ENCODE data around the gene IRF3. TPM values are rescaled to one million over a fixed set of nuclear protein-coding genes. Genes with fewer than 3 reads are reported as not detected.

IRF3 gene
- total RNA-seq, 1 donor from 2014 or later: 110 TPM

DNA sequence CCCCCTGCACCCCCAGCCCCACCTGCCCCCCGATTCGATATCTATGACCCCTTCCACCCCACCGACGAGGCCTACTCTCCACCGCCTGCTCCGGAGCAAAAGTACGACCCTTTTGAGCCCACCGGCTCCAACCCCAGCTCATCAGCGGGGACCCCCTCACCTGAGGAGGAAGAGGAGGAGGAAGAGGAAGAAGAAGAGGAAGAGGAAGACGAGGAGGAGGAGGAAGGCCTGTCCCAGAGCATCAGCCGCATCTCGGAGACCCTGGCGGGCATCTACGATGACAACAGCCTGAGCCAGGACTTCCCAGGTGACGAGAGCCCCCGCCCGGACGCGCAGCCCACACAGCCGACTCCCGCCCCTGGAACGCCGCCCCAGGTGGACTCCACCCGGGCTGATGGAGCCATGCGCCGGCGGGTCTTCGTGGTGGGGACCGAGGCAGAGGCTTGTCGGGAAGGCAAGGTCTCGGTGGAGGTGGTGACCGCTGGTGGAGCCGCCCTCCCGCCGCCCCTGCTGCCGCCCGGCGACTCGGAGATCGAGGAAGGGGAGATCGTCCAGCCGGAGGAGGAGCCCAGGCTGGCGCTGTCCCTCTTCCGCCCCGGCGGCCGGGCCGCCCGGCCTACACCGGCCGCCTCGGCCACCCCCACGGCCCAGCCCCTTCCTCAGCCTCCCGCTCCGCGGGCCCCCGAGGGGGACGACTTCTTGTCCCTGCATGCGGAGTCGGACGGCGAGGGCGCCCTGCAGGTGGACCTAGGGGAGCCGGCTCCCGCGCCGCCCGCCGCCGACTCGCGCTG, 14.4 kb downstream of the IRF3 start:
- H3K4me1 Mint-ChIP-seq (ENCODE audit: low read depth): no peaks in the 10 kb centered on the region
- no peaks in the 10 kb centered on the region for H3K9me3 Mint-ChIP-seq (ENCODE audit: low read depth)
- H3K27me3 Mint-ChIP-seq: no peaks in the 10 kb centered on the region
- no peak overlapping the region for H3K27ac Mint-ChIP-seq
- H3K4me3 Mint-ChIP-seq (ENCODE audit: low read depth): no peak overlapping the region
- H3K36me3 Mint-ChIP-seq (ENCODE audit: insufficient read depth): peaks cover 12% of the 10 kb centered on the region
- TF ChIP-seq, protein P1, sequence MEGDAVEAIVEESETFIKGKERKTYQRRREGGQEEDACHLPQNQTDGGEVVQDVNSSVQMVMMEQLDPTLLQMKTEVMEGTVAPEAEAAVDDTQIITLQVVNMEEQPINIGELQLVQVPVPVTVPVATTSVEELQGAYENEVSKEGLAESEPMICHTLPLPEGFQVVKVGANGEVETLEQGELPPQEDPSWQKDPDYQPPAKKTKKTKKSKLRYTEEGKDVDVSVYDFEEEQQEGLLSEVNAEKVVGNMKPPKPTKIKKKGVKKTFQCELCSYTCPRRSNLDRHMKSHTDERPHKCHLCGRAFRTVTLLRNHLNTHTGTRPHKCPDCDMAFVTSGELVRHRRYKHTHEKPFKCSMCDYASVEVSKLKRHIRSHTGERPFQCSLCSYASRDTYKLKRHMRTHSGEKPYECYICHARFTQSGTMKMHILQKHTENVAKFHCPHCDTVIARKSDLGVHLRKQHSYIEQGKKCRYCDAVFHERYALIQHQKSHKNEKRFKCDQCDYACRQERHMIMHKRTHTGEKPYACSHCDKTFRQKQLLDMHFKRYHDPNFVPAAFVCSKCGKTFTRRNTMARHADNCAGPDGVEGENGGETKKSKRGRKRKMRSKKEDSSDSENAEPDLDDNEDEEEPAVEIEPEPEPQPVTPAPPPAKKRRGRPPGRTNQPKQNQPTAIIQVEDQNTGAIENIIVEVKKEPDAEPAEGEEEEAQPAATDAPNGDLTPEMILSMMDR (IDR thresholded peaks at IDR 0.05; ENCODE audit: unreplicated experiment): no peak
- DNase-seq (ENCODE audit: low spot score, unreplicated experiment): no peak

DNA sequence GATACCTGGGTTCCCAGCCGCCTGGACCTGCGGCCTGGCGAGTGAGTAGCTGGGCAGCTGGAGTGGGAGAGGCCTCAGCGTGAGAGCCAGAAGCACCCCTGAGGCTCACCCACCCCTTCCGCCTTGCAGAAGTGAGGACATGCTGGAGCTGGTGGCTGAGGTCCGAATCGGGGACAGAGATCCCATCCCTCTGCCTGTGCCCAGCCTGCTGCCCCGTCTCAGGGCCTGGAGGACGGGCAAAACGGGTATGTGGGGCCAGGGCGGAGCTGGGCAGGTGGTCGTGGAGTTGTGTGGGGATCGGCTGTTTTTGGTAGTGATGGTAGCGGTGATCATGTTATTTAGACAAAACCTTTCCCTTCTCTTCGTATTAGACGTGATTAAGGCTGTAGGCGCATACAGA, 19.1 kb downstream of the IRF3 start:
- H3K4me1 Mint-ChIP-seq (ENCODE audit: low read depth): peaks cover 18% of the 10 kb centered on the region
- no peaks in the 10 kb centered on the region for H3K27me3 Mint-ChIP-seq
- peak overlapping the region; percentile 74 for H3K27ac Mint-ChIP-seq
- H3K36me3 Mint-ChIP-seq (ENCODE audit: insufficient read depth): peaks cover 6% of the 10 kb centered on the region
- H3K4me3 Mint-ChIP-seq (ENCODE audit: low read depth): no peak overlapping the region
- TF ChIP-seq, protein P1 (IDR thresholded peaks at IDR 0.05; ENCODE audit: unreplicated experiment): no peak
- no peak for DNase-seq (ENCODE audit: low spot score, unreplicated experiment)
- no peaks in the 10 kb centered on the region for H3K9me3 Mint-ChIP-seq (ENCODE audit: low read depth)

DNA sequence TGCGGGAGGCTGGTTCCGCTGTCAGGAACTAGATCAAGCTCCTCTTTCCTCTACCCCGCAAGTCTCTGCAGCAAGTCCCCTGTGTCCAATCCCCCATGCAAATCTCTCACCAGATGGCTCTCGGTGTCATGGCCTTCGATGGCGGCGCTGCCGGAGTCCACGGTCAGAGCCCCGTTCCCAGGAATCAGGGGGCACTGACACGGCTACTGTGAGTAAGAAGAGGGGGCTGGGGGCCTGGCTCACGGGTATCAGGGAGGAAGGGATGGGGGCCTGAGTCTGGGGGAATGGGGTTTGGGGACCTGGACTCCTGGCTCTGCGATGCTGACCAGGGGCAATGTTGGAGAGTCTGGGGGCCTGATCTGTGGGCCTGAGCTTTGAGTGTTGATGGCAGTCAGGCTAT, 19.7 kb downstream of the IRF3 start:
- DNase-seq (ENCODE audit: low spot score, unreplicated experiment): no peak
- Mint-ChIP-seq H3K36me3 (ENCODE audit: insufficient read depth) (peaks cover 6% of the 10 kb centered on the region), H3K4me3 (ENCODE audit: low read depth) (no peak overlapping the region), H3K4me1 (ENCODE audit: low read depth) (peaks cover 20% of the 10 kb centered on the region), H3K9me3 (ENCODE audit: low read depth) (no peaks in the 10 kb centered on the region), H3K27ac (no peak overlapping the region), H3K27me3 (no peaks in the 10 kb centered on the region)
- TF ChIP-seq, protein P1 (IDR thresholded peaks at IDR 0.05; ENCODE audit: unreplicated experiment): no peak

DNA sequence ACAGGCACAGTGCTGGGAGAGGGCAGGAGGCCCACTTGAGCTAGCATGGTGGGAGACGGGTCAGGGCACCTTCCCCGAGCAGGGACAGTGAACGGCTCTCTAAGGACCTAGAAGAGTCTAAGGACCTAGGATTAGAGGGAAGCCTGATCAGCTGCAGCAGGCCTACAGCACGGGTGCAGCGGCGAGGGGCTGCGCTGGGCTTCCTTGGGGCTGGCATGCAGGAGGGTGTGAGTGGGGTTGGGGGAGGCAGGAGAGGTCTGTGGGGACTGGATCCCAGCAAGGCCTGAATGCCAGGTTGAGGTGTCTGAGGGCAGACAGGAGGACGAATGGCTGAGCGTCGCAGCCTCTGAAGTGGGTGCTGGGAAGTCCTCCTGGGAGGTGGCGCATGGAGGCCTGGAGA, 20.1 kb downstream of the IRF3 start:
- Mint-ChIP-seq H3K27ac (peak overlapping the region; percentile 16), H3K4me3 (ENCODE audit: low read depth) (no peak overlapping the region), H3K27me3 (no peaks in the 10 kb centered on the region), H3K36me3 (ENCODE audit: insufficient read depth) (peaks cover 5% of the 10 kb centered on the region), H3K4me1 (ENCODE audit: low read depth) (peaks cover 24% of the 10 kb centered on the region), H3K9me3 (ENCODE audit: low read depth) (no peaks in the 10 kb centered on the region)
- TF ChIP-seq, protein P1 (IDR thresholded peaks at IDR 0.05; ENCODE audit: unreplicated experiment): no peak
- DNase-seq (ENCODE audit: low spot score, unreplicated experiment): no peak

DNA sequence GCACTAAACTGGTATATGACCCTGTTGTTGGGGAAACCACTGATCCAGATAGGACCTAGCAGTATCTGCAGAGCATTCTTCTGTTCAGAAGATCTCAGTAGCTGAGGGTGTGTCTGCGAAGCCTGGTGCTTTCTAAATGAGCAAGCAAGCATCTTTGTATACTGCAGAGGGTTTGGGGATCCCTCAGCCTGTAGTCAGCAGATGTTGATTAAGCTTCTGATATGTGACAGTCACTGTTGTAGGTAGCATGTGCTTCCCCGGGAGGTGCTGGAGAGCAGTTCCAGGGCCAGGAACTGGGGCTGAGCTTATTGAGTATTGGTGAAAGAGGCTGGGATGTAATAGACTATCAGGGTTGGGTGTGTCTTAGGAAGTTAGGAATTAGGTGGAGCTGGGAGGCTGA, 22.2 kb downstream of the IRF3 start:
- TF ChIP-seq, protein P1 (IDR thresholded peaks at IDR 0.05; ENCODE audit: unreplicated experiment): no peak
- Mint-ChIP-seq H3K27ac (peak overlapping the region; percentile 40), H3K9me3 (ENCODE audit: low read depth) (no peaks in the 10 kb centered on the region), H3K4me1 (ENCODE audit: low read depth) (peaks cover 34% of the 10 kb centered on the region), H3K27me3 (peaks cover 12% of the 10 kb centered on the region), H3K36me3 (ENCODE audit: insufficient read depth) (peaks cover 5% of the 10 kb centered on the region), H3K4me3 (ENCODE audit: low read depth) (peak overlapping the region; percentile 98)
- no peak for DNase-seq (ENCODE audit: low spot score, unreplicated experiment)
